GM12878 (cell line): ENCODE measurements around the gene KCTD6.

Experiments
- EZH2 ChIP-seq: IDR thresholded peaks from 2 replicates; pipeline ENCODE4 v1.6.1; 2012; ENCODE audit warnings: low read depth, mild to moderate bottlenecking, control low read depth, inconsistent platforms, low read length, borderline replicate concordance; ENCODE audit not compliant: control insufficient read depth
- GABPA ChIP-seq: IDR thresholded peaks from 2 replicates; pipeline ENCODE4 v1.6.1; 2014; ENCODE audit warnings: antibody characterized with exemption, low read depth, mild to moderate bottlenecking, inconsistent platforms
- MTA3 ChIP-seq: IDR thresholded peaks from 2 replicates; pipeline ENCODE4 v1.6.1; 2012; ENCODE audit warnings: low read length, inconsistent platforms, borderline replicate concordance
- RB1 ChIP-seq: fragments of 450-650 bp; formaldehyde crosslinking; IDR thresholded peaks from 2 replicates; pipeline ENCODE4 v1.6.1; 2017; ENCODE audit warnings: mild to moderate bottlenecking, borderline replicate concordance
- TF ChIP-seq, protein P1 (sequence below), 3 experiments: IDR thresholded peaks in 2 of 3; conservative IDR thresholded peaks in 1 of 3; 2 replicates each; pipeline ENCODE4 v1.5.1; 2011; ENCODE audit warnings: low read depth in 3 of 3, low read length in 3 of 3, mild to moderate bottlenecking in 3 of 3, control low read depth in 2 of 3, moderate library complexity in 2 of 3, inconsistent platforms in 1 of 3, mixed read lengths in 1 of 3; ENCODE audit not compliant: control insufficient read depth in 2 of 3, insufficient read depth in 1 of 3; ENCODE audit errors: extremely low read depth in 1 of 3

- TF ChIP-seq, protein P1, sequence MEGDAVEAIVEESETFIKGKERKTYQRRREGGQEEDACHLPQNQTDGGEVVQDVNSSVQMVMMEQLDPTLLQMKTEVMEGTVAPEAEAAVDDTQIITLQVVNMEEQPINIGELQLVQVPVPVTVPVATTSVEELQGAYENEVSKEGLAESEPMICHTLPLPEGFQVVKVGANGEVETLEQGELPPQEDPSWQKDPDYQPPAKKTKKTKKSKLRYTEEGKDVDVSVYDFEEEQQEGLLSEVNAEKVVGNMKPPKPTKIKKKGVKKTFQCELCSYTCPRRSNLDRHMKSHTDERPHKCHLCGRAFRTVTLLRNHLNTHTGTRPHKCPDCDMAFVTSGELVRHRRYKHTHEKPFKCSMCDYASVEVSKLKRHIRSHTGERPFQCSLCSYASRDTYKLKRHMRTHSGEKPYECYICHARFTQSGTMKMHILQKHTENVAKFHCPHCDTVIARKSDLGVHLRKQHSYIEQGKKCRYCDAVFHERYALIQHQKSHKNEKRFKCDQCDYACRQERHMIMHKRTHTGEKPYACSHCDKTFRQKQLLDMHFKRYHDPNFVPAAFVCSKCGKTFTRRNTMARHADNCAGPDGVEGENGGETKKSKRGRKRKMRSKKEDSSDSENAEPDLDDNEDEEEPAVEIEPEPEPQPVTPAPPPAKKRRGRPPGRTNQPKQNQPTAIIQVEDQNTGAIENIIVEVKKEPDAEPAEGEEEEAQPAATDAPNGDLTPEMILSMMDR (IDR thresholded peaks at IDR 0.05 in 2 of 3, conservative IDR thresholded peaks at IDR 0.05 in 1 of 3; ENCODE audit: control insufficient read depth in 2 of 3, extremely low read depth in 1 of 3, insufficient read depth in 1 of 3, low read depth in 3 of 3, low read length in 3 of 3): no peak
- TF ChIP-seq RB1: no peak
- TF ChIP-seq MTA3: no peak
- TF ChIP-seq EZH2: no peak
- TF ChIP-seq GABPA: no peak
Measured at GRCh38 chr3:58490860-58491501, 915 bp upstream of the KCTD6 start.
